Measurements from ENCODE around the gene DNAJC6. TPM values are rescaled to one million over a fixed set of nuclear protein-coding genes. Genes with fewer than 3 reads are reported as not detected.
A peak's percentile ranks its signal among the peaks of the same experiment; 100 is the strongest.

Gene DNAJC6
- 1 to 10 TPM; 3.1 to 3.5 TPM for total RNA-seq
- long read RNA-seq, donor 1, partial matches to known transcripts: 1 of 1 reads
- long read RNA-seq, donor 1, other reads (novel, unspliced or antisense): 0 of 1 reads
- long read RNA-seq, donor 2: 0 reads

GRCh38 chr1:65309304-65310077 lies at the start of gene DNAJC6:
Gene DNAJC6, plus strand, starts transcription at chr1:65309543. Its CDS starts 203 bp downstream, at chr1:65309746.
- peak; percentile 92 for DNase-seq (ENCODE audit: low spot score)
- intact Hi-C loops (cut with DNase I): no loop called here

GRCh38 chr1:65259816-65260215 lies 49.5 kb upstream of the DNAJC6 start:
- no peak for DNase-seq (ENCODE audit: low spot score)
- intact Hi-C loops (cut with DNase I): no loop called here

- intact Hi-C loops (cut with DNase I): no loop called here
- no peak for DNase-seq (ENCODE audit: low spot score)
Measured at GRCh38 chr1:65260851-65261473, 48.4 kb upstream of the DNAJC6 start.

- intact Hi-C loops (cut with DNase I): no loop called here
- DNase-seq (ENCODE audit: low spot score): no peak
Measured at GRCh38 chr1:65263286-65263685, 46.1 kb upstream of the DNAJC6 start.

GRCh38 chr1:65264197-65264929 lies 45.0 kb upstream of the DNAJC6 start:
- intact Hi-C loops (cut with DNase I): no loop called here
- DNase-seq (ENCODE audit: low spot score): no peak

- no peak for DNase-seq (ENCODE audit: low spot score)
- intact Hi-C loops (cut with DNase I): no loop called here
Measured at GRCh38 chr1:65265296-65265650, 44.1 kb upstream of the DNAJC6 start.

- no peak for DNase-seq (ENCODE audit: low spot score)
- intact Hi-C loops (cut with DNase I): no loop called here
Measured at GRCh38 chr1:65265651-65266351, 43.5 kb upstream of the DNAJC6 start.

- DNase-seq (ENCODE audit: low spot score): no peak
- intact Hi-C loops (cut with DNase I): no loop called here
Measured at GRCh38 chr1:65266476-65266875, 42.9 kb upstream of the DNAJC6 start.

GRCh38 chr1:65267271-65267670 lies 42.1 kb upstream of the DNAJC6 start:
- DNase-seq (ENCODE audit: low spot score): no peak
- intact Hi-C loops (cut with DNase I): no loop called here

- intact Hi-C loops (cut with DNase I): no loop called here
- DNase-seq (ENCODE audit: low spot score): no peak
Measured at GRCh38 chr1:65267683-65268082, 41.7 kb upstream of the DNAJC6 start.

- intact Hi-C loops (cut with DNase I): no loop called here
- no peak for DNase-seq (ENCODE audit: low spot score)
Measured at GRCh38 chr1:65269612-65270011, 39.7 kb upstream of the DNAJC6 start.

- intact Hi-C loops (cut with DNase I): no loop called here
- DNase-seq (ENCODE audit: low spot score): no peak
Measured at GRCh38 chr1:65276197-65276939, 33.0 kb upstream of the DNAJC6 start.

- no peak for DNase-seq (ENCODE audit: low spot score)
- intact Hi-C loops (cut with DNase I): no loop called here
Measured at GRCh38 chr1:65277605-65278347, 31.6 kb upstream of the DNAJC6 start.

- intact Hi-C loops (cut with DNase I): no loop called here
- DNase-seq (ENCODE audit: low spot score): no peak
Measured at GRCh38 chr1:65278376-65279069, 30.8 kb upstream of the DNAJC6 start.

- intact Hi-C loops (cut with DNase I): no loop called here
- DNase-seq (ENCODE audit: low spot score): no peak
Measured at GRCh38 chr1:65279070-65279779, 30.1 kb upstream of the DNAJC6 start.

GRCh38 chr1:65281846-65282245 lies 27.5 kb upstream of the DNAJC6 start:
- no peak for DNase-seq (ENCODE audit: low spot score)

GRCh38 chr1:65284229-65284628 lies 25.1 kb upstream of the DNAJC6 start:
- no peak for DNase-seq (ENCODE audit: low spot score)
- intact Hi-C loops (cut with DNase I): no loop called here

More at GRCh38 chr1:65281846-65282245, 27.5 kb upstream of the DNAJC6 start:
- intact Hi-C loops (cut with DNase I): no loop called here
